Germinal center (tissue), 1 donor: Measurements from ENCODE around the gene PRKCG.
"Not testable (repeated sequence)": the region's sequence is repeated elsewhere in the genome, so short reads cannot be mapped to it uniquely, and the experiment has no call there.

Experiments used
- DNase-seq: peaks from one replicate; pipeline ENCODE4 v3.0.0; 2012; ENCODE audit warnings: mixed read lengths, low spot score

The PRKCG gene

DNA sequence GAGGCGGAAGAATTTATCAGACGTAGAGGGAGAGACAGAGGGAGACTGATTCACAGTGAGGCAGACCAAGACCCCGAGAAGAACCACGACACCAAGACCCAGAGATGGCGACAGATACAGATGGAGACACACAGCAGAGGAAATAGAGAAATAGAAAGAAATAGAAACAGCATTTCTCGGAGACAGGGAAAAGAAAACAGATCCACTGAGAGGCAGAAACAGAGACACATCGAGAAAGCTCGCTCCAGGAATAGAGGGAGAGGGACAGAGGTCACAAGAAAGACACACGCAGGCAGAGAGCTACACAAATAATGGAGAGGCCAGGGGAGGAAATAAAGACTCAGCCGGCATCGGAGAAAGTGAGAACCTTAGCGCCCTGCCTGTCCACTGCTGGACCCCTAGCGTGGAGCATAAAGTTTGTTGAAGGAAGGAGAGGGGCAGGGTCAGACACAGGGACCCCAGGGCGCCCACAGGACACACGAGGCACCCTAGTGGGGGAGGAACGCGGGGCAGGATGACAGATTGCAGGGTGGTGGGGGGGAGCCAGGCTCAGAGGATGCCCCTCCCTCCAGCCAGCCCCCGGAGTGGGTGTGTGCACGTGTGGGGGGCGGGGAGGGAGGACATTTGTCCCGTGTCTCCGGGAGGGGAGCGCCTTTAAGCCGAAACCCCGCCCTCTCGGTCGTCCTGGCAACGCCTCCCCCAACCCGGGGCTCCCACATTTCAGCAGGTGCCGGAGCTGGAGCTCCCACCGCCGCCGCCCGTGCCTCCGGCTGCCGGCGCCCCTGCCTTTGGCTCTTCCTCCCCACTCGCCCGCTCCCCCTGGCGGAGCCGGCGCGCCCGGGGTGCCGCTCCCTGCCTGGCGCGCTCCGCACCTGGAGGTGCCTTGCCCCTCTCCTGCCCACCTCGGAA is at the start of gene PRKCG:
Gene PRKCG (plus strand): TSS at position 716 of the 909 bp plus-strand sequence. CDS start 298 bp downstream, outside the sequence.
- DNase-seq, result peak; percentile 42

DNA sequence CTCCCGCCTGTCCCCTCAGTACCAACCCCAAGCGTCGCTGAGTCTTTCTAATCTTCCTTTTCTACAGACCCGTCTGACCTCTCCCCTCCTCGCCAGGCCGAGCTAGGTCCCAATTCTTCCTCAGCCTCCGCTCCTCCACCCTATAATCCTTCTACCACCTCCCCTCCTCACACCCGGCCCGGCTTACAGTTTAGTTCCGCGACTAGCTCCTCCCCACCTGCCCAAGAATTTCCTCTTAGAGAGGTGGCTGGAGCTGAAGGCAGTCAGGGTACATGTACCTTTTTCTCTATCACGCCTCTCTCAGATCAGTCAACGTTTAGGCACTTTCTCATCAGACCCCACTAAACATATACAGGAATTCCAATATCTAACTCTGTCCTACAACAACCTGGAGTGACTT is 49.1 kb upstream of the PRKCG start:
- DNase-seq, result not testable (repeated sequence)

DNA sequence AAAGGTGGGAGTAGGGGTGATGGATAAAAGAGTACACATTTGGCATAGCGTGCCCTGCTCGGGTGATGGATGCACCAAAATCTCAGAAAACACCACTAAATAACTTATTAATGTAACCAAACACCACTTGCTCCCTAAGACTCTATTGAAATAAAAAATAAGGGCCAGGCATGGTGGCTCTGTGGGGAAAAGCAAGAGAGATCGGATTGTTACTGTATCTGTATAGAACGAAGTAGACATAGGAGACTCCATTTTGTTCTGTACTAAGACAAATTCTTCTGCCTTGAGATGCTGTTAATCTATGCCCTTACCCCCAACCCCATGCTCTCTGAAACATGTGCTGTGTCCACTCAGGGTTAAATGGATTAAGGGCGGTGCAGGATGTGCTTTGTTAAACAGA is 43.6 kb upstream of the PRKCG start:
- DNase-seq, result not testable (repeated sequence)

DNA sequence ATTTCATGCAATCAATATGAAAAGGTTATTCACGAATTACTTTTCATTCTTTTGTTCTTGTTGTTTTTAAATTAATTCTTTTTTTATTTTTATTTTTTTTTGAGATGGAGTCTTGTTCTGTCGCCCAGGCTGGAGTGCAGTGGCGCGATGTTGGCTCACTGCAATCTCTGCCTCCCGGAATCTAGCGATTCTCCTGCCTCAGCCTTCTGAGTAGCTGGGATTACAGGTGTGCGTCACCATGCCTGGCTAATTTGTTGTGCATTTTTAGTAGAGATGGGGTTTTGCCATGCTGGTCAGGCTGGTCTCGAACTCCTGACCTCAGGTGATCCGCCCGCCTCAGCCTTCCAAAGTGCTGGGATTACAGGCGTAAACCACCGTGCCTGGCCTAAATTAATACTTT is 41.8 kb upstream of the PRKCG start:
- DNase-seq, result not testable (repeated sequence)

DNA sequence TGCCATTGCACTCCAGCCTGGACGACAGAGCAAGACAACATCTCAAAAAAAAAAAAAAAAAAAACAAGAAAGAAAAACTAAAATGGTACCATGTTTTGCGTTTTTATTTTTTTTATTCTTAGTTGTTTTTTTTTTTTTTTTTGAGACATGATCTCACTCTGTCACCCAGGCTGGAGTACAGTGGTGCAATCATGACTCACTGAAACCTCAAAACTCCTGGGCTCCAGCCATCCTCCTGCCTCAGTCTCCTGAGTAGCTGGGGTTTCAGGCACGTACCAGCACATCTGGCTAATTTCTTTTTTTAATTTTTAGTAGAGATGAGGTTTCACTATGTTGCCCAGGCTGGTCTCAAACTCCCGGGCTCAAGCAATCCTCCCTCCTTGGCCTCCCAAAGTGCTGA is 41.1 kb upstream of the PRKCG start:
- not testable (repeated sequence) for DNase-seq

DNA sequence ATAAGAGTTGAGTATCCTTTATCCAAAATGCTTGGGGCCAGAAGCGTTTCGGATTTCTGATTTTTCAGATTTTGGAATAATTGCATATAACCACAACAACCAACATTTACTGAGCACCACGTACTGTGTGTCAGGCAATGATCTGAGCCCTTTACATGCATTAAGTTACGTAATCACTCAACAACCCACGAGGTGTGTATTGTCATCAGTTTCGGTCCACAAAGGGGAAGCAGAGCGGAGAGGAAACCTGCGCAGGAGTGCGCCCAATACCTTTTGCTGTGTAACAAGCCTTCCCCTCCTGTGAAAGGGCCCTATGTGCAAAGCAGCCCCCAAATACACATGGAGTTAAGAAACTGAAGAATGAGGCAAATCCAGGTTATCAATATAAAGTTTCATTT is 37.1 kb upstream of the PRKCG start:
- DNase-seq, result no peak

DNA sequence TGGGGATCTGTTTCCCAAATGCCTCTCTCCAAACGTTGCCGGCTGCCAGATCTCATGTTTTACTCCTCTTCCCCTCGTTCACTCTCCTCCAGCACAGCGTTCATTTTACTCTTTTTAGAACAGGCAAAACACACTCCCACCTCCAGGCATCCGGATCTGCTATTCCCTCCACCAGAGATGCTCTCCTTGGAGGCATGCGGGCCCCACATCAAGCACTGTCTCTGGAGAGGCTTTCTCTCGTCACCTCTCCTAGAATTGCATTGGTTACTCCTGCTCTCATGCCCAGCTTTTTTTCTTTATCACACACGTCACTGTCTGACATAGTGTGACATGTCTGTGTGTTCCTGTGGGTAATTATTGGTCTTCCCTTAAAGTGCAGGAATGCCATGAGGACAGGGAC is 34.4 kb upstream of the PRKCG start:
- DNase-seq, result no peak

DNA sequence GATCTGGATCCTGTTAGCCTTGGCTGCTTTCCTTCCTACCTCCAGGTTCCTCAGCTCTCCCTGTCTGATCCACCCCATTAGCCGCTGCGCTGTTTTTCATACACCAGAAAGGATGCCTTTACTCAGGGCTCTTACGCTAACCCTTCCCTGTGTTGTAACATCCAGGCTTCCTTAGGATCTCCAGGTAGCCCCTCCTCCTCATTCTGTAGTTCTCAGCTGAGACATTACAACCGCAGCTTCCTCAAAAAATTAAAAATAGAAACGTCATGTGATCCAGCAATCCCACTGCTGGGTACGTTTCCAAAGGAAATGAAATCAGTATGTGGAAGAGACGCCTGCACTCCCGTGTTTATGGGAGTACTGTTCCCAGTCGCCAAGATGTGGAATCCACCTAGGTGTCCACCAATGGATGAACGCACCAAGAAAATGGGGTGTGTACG is 32.7 kb upstream of the PRKCG start:
- no peak for DNase-seq

DNA sequence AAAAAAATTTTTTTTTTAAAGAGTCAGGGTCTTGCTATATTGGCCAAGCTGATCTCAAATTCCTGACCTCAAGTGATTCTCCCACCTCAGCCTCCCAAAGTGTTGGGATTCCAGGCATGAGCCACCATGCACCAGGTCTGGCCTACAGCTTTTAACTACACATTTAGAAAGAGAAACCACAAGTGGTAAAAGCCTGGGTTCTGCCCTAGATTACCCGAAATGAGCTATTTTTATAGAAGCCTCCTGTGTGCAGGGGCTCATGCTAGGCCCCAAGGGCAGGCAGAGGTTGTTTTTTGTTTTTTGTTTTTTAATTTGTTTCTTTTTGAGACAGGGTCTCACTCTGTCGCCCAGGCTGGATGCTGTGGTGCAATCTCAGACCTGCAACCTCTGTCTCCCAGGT is 28.3 kb upstream of the PRKCG start:
- no peak for DNase-seq

DNA sequence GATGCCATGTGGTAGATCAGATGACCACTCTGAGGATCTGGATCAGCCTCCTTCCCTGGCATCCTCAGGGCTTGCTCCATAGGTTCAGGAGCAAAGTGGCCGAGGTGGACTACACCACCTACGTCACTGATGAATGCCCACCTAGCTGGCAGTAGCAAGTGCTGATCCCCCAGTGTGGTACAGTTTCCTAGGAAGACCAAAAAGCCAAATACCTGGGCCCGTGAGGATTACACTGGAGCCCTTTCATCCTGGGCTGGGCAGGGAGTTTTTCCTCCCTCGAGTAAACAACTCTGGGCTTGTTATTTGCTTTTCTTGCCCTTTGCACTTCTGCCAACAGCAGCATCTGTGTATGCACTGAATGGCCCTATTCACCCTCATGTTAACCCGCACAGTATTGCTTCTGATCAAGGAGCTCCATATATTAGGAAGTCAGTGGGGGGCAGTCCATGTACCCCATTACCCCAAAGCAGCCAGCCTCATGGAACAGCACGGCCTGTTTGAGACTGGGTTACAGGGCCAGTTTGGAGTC is 17.6 kb upstream of the PRKCG start:
- DNase-seq, result no peak

DNA sequence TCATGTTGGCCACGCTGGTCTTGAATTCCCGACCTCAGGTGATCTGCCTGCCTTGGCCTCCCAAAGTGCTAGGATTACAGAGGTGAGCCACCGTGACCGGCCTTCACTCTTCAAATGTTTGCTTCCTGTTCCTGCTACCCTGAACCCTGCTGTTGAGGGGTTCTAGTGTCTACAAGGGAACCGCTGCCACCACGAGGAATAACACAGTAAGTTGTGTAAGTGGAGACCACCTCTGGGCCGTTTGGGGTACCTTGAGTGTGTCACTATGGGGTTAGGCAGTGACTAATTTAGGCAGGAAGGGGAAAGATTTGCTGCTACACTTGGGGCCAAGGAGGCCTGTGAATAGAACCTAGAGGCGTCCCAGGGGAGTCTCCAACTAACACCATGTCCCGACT is 16.5 kb upstream of the PRKCG start:
- no peak for DNase-seq

DNA sequence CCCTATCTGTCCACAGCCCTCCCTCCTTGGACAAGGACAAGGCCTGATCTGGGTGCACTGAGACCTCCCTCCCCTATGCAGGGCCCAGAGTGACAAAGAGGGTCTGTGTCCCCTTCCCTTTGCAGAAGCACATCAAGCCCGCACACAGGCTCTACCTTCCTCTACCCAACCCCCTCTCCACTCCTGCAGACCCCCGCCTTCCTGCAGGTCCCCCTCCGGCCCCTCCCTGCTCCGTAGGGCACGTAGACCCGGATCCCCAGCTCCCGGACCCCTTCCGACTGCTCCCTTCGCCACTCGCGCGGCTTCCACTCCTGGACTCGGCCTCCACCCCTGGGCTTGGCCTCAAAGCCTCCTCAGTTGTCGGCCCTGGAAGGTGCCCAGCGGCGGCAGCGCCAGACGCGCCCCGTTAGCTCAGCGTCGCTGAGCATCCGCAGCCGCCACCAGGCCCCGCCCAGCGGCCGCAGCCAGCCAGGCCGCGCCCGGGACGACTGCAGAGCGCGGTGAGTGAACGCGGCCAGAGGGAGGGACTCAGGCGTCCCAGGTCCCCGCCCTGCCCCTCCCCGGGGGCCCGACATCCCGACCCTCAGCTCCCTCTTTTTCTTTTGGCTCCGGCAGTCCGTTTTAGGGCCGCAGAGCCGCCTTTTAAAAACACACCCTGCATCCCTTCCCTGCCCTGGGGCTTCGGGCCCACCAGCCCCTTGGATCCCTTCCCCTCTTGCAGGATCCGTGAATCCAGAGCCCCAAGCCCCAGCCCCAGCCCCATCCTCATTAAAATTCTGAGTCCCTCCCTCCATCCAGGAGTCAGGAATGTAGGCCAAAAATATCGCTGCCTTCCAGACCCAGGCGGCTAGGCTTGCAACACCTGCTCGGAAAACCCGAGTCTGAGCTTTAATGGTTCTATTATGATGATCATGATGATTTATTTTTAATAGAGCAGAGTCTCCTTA is 15.8 kb upstream of the PRKCG start:
- peak; percentile 59 for DNase-seq

DNA sequence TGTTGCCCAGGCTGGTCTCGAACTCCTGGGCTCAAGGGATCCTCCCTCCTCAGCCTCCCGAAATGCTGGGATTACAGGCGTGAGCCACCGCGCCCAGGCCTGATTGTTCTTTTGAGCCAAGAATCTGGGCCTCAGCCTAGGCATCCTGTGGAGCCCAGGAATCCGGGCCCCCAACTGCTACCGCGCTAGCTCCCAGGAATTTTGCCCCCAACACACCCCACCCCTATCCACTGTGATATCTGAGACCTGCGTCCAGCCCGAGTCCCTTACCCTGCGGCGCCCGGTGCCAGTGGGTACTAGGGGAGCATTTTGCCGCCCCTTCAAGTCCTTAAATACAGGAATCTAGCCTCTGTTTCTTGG is 15.2 kb upstream of the PRKCG start:
- no peak for DNase-seq

DNA sequence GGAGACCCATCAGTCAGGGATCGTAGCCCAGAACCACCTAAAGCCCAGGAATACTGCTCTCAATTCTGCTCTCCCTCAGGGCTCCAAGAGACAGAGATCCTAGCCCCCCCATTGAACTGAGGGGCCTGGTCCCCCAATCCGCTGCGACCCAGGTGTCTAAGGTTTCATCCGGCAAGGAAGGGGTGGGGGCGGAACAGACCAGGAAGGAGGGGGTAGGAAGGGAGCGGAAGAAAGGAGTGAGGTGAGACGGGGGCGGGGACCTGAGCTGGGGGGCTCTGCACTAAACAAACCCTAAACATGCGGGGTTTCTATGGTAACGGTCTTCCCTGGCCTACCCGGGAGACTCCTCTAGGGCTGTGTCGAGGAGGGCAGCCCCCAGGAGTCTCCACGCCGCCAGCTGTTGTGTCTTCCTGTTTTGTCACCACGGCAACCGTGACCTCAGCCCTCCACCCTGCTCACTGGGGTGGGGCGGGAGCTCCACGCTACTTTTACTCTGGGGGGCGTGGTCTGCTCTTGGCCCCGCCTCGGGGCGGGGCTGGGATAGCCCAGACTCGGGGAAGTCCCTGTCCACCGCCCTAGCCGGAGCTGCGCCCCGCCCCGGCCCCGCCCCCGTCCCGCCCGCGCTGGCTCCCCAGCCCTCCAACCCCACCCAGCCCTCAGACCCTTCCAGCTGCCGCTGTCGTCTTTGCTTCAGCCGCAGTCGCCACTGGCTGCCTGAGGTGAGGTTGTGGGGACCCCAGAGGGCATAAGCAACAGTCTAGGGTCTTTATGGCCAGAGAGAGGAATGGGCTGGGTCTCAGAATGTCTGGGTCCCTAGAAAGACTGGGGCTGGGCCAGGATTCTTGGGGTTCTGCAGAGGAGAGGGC is 14.5 kb upstream of the PRKCG start, which contains the start of gene MYADM:
Gene MYADM (plus strand): TSS at position 659 of the 866 bp plus-strand sequence. CDS start 5,647 bp downstream, outside the sequence.
- peak; percentile 95 for DNase-seq

DNA sequence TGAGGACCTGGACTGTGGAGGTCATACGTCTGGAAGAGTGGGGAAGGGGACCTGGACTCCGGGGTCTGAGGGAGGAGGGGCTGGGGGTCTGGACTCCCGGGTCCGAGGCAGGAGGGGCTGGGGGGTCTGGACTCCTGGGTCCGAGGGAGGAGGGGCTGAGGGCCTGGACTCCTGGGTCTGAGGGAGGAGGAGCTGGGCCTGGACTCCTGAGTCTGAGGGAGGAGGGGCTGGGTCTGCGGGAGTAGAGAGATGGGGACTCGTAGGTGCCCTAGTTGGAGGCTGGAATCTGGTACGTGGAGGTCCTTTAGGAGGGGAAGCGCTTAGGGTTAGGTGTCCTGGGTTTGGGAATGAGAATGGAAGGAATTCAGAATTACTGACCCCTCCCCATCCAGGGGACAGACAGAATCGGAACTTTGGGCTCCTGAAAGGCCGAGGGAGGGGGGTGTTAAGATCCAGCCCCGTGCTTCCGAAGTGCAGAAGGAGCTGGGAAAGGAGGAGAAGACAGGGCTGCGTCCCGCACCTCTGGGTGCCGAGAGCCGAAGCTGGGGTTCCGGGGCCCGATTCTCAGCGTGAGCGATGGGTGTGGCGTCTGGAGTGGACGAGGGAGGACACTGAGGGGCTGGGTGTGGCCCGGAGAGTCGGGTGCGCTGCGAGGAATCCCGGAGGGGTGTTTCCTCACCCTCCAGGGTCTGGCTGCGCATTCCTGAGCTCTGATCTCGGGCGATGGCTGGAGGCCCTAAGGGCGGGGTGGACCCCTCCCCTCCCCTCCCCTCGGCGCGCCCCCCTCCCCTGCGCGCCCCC is 13.7 kb upstream of the PRKCG start:
- DNase-seq, result peak; percentile 19

DNA sequence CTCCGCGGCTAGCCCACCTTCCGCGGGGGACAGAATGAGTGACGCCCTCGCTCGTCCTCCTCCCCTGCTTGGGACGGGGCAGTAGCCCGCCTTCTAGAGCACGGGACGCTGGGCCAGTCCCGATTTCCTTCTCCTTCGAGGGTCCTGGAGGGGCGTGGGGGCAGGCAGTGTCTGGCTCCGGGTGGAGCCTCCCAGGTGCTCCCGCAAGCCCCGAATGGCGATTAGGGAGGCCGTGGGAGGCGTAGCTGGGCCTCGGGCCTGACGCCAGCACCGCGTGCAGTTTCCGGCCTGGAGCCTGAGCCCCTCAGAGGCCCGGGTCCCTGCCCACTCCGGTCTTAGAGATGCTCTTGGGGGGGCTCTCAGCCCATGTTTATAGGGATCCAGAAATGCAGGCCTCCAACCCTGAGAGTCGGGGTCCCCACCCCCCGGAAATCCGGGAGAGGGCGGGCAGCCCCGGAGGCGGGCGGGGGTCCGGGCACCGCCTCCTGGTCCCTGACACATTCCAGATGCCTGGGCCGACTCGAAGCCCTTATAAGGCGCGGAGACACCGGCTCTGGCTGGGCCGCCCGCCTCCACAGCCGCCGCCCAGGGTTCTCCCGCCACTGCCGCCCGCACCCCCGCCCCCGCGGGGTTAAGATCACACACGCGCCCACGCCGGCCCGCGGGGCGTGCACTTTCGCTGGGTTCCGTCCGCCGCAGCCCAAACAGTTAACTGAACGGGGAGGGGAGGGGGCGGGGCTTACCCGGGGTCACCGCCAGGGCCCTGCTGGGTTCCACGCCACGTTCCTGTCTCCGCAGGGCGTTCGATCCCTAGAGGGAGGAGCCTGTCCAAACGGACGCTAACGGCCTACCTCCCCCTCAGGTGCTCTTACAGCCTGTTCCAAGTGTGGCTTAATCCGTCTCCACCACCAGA is 12.8 kb upstream of the PRKCG start:
- DNase-seq, result peak; percentile 74

DNA sequence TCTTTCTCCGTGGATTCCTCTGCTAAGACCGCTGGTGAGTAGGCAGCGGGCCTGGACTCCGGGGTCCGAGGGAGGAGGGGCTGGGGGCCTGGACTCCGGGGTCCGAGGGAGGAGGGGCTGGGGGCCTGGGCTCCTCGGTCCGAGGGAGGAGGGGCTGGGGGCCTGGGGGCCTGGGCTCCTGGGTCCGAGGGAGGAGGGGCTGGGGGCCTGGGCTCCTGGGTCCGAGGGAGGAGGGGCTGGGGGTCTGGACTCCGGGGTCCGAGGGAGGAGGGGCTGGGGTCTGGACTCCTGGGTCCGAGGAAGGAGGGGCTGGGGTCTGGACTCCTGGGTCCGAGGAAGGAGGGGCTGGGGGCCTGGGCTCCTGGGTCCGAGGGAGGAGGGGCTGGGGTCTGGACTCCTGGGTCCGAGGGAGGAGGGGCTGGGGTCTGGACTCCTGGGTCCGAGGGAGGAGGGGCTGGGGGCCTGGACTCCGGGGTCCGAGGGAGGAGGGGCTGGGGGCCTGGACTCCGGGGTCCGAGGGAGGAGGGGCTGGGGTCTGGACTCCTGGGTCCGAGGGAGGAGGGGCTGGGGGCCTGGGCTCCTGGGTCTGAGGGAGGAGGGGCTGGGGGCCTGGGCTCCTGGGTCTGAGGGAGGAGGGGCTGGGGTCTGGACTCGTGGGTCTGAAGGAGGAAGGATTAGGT is 12.1 kb upstream of the PRKCG start:
- not testable (repeated sequence) for DNase-seq

DNA sequence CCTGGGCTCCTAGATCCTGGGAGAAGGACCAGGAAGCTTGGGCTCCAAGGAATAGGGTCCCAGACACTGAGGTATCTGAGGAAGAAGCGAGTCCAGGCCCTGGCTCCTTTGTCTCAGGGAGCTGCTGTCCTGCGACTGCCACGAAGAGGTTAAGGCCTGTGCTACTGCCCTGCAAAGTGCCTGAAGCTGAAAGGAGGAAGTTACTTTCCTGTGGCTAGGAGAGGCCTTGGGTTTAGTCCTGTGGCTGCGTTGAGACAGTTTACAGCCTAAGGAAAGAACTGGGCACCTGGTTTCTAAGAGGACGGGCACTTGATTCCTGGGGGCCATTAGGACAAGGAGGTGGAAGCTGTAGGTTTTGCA is 11.5 kb upstream of the PRKCG start:
- peak; percentile 37 for DNase-seq

DNA sequence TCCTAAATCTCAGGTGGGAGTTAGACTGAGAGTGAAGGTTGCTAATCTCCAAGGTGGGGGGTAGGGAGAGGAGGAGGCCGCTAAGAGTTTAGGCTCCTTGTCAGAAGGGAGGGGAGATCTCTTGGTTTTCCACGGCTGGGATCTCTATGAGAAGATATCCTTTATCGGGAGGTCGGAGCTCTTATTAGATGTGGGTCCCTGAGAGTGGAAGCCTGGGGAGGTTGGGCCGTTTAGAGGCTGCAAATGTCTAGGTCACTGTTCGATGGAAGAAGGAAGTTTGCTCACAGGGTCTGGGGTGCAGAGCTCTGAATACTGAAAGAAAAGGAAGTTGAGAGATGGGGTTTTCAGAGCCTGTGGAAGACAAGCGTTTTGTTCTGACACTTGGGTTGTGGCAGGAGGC is 10.5 kb upstream of the PRKCG start:
- peak; percentile 24 for DNase-seq
